ENCODE results near the gene ZNF195.
"Not testable (repeated sequence)": the region's sequence is repeated elsewhere in the genome, so short reads cannot be mapped to it uniquely, and the experiment has no call there.

DNA sequence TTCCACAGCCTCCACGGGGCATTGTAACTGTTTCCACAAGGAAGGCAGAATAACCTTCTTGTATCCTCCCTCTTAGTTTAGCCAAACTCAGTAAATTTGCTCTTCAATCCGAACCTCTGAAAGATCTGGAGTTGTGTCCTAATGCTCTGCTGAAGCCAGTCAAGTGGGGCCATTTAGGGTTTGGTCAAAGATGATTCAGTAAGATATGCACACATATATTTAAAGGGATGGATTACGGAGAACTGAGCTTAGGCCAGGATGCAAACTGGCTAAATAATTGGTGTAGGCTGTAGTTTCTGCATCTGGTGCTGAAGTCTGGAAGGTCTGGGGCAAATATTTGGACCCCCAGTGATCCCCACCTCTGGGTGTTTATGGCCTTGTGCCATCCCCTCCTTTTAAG is 47.9 kb downstream of the ZNF195 start:
- not testable (repeated sequence) for TF ChIP-seq CTCF (conservative IDR thresholded peaks at IDR 0.05; ENCODE audit: low read depth, low read length); EZH2 (IDR thresholded peaks at IDR 0.05; ENCODE audit: borderline replicate concordance, low read depth, low read length, poor library complexity, severe bottlenecking)

All from A673 (cell line).